AG09309 (cell line): Measurements from ENCODE around the gene CELF2.

Source experiments
- DNase-seq: peaks from one replicate; pipeline ENCODE4 v3.0.0-alpha.2; 2010; ENCODE audit warnings: low read depth
- H3K4me3 ChIP-seq: 2 replicates; pipeline ENCODE4 v1.5.1; 2011; ENCODE audit warnings: mild to moderate bottlenecking, low read depth, low read length, moderate library complexity; ENCODE audit not compliant: control insufficient read depth
- CTCF ChIP-seq: IDR thresholded peaks from 2 replicates; pipeline ENCODE4 v1.5.1; 2011; ENCODE audit warnings: mild to moderate bottlenecking, low read depth, low read length, inconsistent platforms; ENCODE audit not compliant: insufficient read depth, control insufficient read depth; ENCODE audit errors: missing control alignments

CELF2 gene

GRCh38 chr10:11017570-11018431 lies at the start of gene CELF2:
CELF2 (plus strand) TSS chr10:11017872; CDS start chr10:11018090, 218 bp downstream.
- H3K4me3 ChIP-seq, result no peak within 1 kb of the TSS
- DNase-seq, result no peak
- TF ChIP-seq CTCF, result no peak

- no peak overlapping the region for H3K4me3 ChIP-seq
- no peak for TF ChIP-seq CTCF
- no peak for DNase-seq
Measured at GRCh38 chr10:10968257-10968588, 49.4 kb upstream of the CELF2 start.

- DNase-seq, result no peak
- TF ChIP-seq CTCF, result no peak
- no peak overlapping the region for H3K4me3 ChIP-seq
Measured at GRCh38 chr10:10973310-10973709, 44.4 kb upstream of the CELF2 start.

- no peak overlapping the region for H3K4me3 ChIP-seq
- no peak for DNase-seq
- no peak for TF ChIP-seq CTCF
Measured at GRCh38 chr10:10975647-10976046, 42.0 kb upstream of the CELF2 start.

GRCh38 chr10:10976652-10977051 lies 41.0 kb upstream of the CELF2 start:
- no peak for TF ChIP-seq CTCF
- DNase-seq, result no peak
- H3K4me3 ChIP-seq, result no peak overlapping the region

GRCh38 chr10:10977226-10977956 lies 40.3 kb upstream of the CELF2 start:
- TF ChIP-seq CTCF, result no peak
- no peak overlapping the region for H3K4me3 ChIP-seq
- no peak for DNase-seq
